Umbilical cord (tissue), 2 donors: Measurements from ENCODE around the gene MC1R. TPM values are rescaled to one million over a fixed set of nuclear protein-coding genes. Genes with fewer than 3 reads are reported as not detected.
"Not testable (repeated sequence)": the region's sequence is repeated elsewhere in the genome, so short reads cannot be mapped to it uniquely, and the experiment has no call there.

Source experiments
- DNase-seq: peaks from one replicate; pipeline ENCODE4 v3.0.0-alpha.2; 2015; ENCODE audit warnings: low spot score
- total RNA-seq: library from RNA; depleted of rRNA; stranded (reverse); fragments of >200 nt; gene quantifications from one replicate; pipeline ENCODE4 v1.2.3, GENCODE V29; 2014; ENCODE audit warnings: low replicate concordance; ENCODE audit not compliant: insufficient read depth

Gene MC1R
- total RNA-seq, 1 donor from 2014 or later, result 4.3 TPM

GRCh38 chr16:89913408-89914387 lies 5.0 kb upstream of the MC1R start:
- no peak for DNase-seq

DNA sequence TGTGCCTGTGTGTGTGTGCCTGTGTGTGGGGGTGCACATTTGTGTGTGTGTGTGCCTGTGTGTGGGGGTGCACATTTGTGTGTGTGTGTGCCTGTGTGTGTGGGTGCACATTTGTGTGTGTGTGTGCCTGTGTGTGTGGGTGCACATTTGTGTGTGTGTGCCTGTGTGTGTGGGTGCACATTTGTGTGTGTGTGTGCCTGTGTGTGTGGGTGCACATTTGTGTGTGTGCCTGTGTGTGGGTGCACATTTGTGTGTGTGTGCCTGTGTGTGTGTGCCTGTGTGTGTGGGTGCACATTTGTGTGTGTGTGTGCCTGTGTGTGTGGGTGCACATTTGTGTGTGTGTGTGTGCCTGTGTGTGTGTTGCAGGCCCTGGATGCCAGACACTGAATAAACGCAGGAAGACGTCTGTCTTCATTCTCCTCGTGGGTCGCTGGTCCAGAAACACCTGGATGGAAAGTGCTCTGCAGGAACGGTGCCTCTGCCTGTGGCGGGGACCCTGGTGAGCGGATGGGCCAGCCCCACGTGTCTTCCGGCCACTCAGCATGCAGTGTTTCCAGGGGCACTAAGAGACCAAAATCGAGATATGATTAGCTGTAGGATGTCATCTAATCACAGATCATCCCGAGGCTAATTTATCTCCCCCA lies 3.9 kb upstream of the MC1R start:
- not testable (repeated sequence) for DNase-seq

DNA sequence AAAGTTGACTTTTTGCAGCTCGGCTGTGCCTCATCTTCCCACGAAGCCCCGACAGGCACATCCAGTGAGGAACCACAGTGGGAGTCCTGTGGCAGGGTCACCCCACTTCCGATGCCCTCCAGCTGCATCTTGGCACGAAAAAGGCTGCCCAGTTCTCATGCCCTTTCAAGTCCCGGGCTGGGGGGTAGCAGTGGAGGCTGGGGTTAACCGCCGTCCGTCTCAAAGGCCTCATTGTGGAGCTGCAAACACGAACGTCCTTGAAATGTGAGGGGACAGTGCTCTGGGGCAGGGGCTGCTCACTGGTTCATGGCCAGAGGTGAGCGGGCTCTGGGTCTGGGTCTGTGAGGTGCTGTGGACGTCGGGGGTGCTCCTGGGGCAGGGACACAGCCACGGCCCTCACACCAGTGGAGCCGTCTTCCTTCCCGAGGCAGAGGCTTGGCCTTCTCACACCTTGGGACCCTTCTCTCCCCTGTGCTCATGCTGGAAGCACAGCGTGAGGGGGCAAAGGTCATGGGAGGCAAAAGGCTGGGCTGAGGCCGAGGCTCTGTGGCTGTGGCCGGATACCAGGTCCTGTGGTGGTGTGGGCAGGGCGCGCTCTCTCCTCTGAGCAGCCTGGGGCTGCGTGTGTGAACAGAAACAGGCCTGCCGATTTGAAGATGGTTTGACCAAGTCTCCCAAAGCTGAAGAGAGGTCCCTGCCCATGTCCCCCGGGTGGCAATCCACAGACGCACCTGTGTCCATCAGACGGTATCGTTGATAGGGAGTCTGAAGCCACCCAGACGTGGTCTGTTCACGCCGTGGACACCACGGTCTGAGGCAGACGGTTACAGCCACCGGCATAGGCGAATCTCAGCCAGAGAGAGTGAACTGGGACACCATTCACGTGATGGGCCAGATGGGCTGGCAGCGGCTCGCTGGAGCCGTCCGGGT lies 3.1 kb upstream of the MC1R start:
- no peak for DNase-seq

DNA sequence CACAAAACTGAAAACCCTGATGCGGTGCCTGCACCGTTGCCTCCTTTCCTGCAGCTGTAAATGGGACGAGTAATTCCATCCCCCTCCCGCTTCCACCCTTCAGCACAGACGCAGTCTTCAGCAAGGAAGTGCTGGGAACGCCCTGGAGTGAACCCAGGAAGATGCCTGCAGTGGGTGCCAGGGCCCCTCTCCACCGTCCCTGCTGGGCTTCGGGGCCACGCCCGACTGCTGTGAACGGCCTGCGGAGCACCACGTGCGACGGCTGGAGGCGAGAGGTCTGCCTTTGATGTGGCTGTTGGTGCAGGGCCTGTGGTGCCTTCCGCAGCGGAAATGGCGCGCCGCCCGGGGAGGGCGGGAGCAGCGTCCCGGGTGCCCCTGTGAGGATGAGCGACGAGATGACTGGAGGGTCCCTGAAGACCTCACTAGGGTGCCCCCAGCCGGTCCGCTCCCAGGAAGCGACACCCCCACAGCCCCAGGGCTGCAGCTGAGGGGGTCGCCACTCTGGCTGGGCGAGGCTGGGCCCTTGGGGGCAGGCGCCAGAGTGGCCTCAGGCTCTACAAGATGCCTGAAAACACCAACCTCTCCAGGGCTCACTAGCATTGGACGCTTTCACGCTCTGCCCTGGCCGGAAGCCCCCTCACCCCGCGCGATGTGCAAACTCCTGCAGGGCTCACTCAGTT lies 749 bp upstream of the MC1R start:
- peak; percentile 93 for DNase-seq

DNA sequence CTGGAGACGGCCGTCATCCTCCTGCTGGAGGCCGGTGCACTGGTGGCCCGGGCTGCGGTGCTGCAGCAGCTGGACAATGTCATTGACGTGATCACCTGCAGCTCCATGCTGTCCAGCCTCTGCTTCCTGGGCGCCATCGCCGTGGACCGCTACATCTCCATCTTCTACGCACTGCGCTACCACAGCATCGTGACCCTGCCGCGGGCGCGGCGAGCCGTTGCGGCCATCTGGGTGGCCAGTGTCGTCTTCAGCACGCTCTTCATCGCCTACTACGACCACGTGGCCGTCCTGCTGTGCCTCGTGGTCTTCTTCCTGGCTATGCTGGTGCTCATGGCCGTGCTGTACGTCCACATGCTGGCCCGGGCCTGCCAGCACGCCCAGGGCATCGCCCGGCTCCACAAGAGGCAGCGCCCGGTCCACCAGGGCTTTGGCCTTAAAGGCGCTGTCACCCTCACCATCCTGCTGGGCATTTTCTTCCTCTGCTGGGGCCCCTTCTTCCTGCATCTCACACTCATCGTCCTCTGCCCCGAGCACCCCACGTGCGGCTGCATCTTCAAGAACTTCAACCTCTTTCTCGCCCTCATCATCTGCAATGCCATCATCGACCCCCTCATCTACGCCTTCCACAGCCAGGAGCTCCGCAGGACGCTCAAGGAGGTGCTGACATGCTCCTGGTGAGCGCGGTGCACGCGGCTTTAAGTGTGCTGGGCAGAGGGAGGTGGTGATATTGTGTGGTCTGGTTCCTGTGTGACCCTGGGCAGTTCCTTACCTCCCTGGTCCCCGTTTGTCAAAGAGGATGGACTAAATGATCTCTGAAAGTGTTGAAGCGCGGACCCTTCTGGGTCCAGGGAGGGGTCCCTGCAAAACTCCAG lies 1.1 kb downstream of the MC1R start:
- DNase-seq, result no peak

DNA sequence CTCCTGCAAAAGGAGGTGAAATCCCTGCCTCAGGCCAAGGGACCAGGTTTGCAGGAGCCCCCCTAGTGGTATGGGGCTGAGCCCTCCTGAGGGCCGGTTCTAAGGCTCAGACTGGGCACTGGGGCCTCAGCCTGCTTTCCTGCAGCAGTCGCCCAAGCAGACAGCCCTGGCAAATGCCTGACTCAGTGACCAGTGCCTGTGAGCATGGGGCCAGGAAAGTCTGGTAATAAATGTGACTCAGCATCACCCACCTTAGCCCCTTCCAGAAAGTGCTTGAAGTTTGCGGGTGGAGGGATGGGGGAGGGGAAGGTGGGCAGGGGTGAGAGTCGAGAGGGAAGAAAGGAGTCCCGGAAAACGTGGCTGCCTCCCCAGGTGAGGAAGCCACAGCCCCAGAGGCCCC lies 2.1 kb downstream of the MC1R start:
- no peak for DNase-seq

GRCh38 chr16:89921131-89921701 lies 2.6 kb downstream of the MC1R start:
- DNase-seq, result no peak

GRCh38 chr16:89921702-89922476 lies 3.2 kb downstream of the MC1R start:
- DNase-seq, result peak; percentile 97

- peak; percentile 91 for DNase-seq
Observed at GRCh38 chr16:89922477-89922883, 3.8 kb downstream of the MC1R start.

GRCh38 chr16:89922884-89923639 lies 4.4 kb downstream of the MC1R start, which contains the start of gene TUBB3:
Gene TUBB3, plus strand, starts transcription at chr16:89923342. Its CDS starts 60 bp downstream, at chr16:89923402.
- peak; percentile 83 for DNase-seq

GRCh38 chr16:89923640-89924296 lies 5.1 kb downstream of the MC1R start:
- no peak for DNase-seq

GRCh38 chr16:89924297-89924924 lies 5.7 kb downstream of the MC1R start:
- DNase-seq, result peak; percentile 50

- no peak for DNase-seq
Observed at GRCh38 chr16:89924925-89925307, 6.3 kb downstream of the MC1R start.

DNA sequence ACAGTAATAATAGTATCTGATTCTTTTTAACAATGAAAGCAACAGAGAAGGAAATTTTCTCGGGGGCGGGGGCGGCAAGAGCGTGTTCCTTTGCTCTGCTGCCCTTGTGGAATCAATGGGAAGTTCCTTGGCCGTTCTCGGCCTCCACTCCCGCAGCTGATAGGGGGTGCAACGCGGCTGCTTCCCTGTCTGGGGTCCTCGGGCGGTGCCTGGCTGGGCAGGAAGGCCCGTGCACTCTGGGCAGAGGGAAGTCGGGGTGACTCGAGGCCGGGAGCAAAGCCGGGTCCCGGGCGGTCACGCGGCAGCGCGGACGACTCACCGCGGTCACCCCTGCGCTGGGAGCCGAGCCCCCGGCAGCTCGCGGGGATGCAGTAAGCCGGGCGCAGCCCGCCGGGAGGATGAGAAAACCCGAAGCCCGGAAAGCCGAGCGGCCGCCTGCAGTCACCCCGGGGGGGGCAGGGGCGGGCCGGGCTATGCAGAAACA lies 7.0 kb downstream of the MC1R start:
- DNase-seq, result no peak

DNA sequence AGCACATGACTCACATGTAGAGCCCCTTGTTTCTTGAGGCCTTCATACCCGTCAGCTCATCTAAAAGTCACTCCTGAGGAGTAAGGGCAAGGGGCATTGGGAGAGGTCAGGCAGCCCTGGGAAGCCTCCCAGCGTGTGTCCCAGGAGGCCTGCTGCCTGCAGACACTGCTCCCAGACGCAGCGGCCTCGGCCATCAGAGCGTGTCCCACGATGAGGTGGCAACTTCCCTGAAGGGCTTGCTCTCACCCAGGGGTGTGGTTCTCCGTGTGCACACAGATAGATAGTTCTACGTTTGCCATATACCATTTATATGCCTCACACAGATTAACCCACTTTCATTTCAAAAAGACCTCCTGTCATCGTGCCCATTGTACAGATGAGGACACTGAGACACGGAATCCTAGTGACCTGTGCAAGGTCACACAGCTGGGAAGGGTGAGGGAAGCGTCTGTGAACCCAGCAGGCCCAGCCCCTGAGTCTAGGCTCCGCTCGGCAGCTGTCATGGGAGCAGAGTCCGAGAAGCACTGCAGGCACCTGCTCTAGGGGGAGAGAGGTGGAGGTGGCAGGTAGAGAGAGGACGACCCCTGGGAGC lies 12.7 kb downstream of the MC1R start:
- no peak for DNase-seq

GRCh38 chr16:89931964-89932363 lies 13.3 kb downstream of the MC1R start:
- DNase-seq, result no peak

- not testable (repeated sequence) for DNase-seq
Observed at GRCh38 chr16:89934019-89934418, 15.4 kb downstream of the MC1R start.
